GM23248 (cell line): ENCODE data around the gene DES. TPM values are rescaled to one million over a fixed set of nuclear protein-coding genes. Genes with fewer than 3 reads are reported as not detected.
A peak's percentile ranks its signal among the peaks of the same experiment; 100 is the strongest.

Experiments used
- DNase-seq: peaks from one replicate; pipeline ENCODE4 v3.0.0-alpha.2; 2015
- H2AFZ ChIP-seq: fragments of 200-600 bp; sonication (generic); 2 replicates; pipeline ENCODE4 v1.6.1; 2016; ENCODE audit warnings: antibody characterized with exemption
- H3F3A ChIP-seq: fragments of 200-600 bp; sonication (generic); 2 replicates; pipeline ENCODE4 v1.6.1; 2016; ENCODE audit warnings: mild to moderate bottlenecking, antibody characterized with exemption, mixed run types; ENCODE audit not compliant: insufficient read depth
- H3K27ac ChIP-seq: fragments of 200-600 bp; sonication (generic); 2 replicates; pipeline ENCODE4 v1.5.1; 2016; ENCODE audit warnings: mild to moderate bottlenecking
- H3K27me3 ChIP-seq: fragments of 200-600 bp; sonication (generic); replicated peaks from 2 replicates; pipeline ENCODE4 v1.6.1; 2016; ENCODE audit warnings: mild to moderate bottlenecking; ENCODE audit not compliant: insufficient read depth
- H3K36me3 ChIP-seq: fragments of 200-600 bp; sonication (generic); 2 replicates; pipeline ENCODE4 v1.6.1; 2016; ENCODE audit warnings: low read depth, mild to moderate bottlenecking
- H3K4me1 ChIP-seq: fragments of 200-600 bp; sonication (generic); 2 replicates; pipeline ENCODE4 v1.6.1; 2016; ENCODE audit warnings: mild to moderate bottlenecking; ENCODE audit not compliant: insufficient read depth
- H3K4me2 ChIP-seq: fragments of 200-600 bp; sonication (generic); one replicate; pipeline ENCODE4 v1.6.1; 2016; ENCODE audit warnings: mild to moderate bottlenecking; ENCODE audit not compliant: unreplicated experiment
- H3K4me3 ChIP-seq: fragments of 200-600 bp; sonication (generic); 2 replicates; pipeline ENCODE4 v1.5.1; 2016; ENCODE audit warnings: mild to moderate bottlenecking
- H3K79me2 ChIP-seq: fragments of 200-600 bp; sonication (generic); 2 replicates; pipeline ENCODE4 v1.6.1; 2016; ENCODE audit warnings: mild to moderate bottlenecking; ENCODE audit not compliant: insufficient read depth
- H3K9ac ChIP-seq: fragments of 200-600 bp; sonication (generic); 2 replicates; pipeline ENCODE4 v1.6.1; 2016; ENCODE audit warnings: mild to moderate bottlenecking
- H3K9me2 ChIP-seq: fragments of 200-600 bp; sonication (generic); 2 replicates; pipeline ENCODE4 v1.6.1; 2016; ENCODE audit warnings: mixed run types, mild to moderate bottlenecking, moderate library complexity; ENCODE audit not compliant: insufficient read depth
- H3K9me3 ChIP-seq: fragments of 200-600 bp; sonication (generic); one replicate; pipeline ENCODE4 v1.6.1; 2017; ENCODE audit warnings: low read depth
- H4K20me1 ChIP-seq: fragments of 200-600 bp; sonication (generic); 2 replicates; pipeline ENCODE4 v1.6.0; 2016; ENCODE audit not compliant: insufficient read depth
- EZH2 ChIP-seq: fragments of 200-600 bp; sonication (generic); IDR thresholded peaks from 2 replicates; pipeline ENCODE4 v1.6.1; 2018; ENCODE audit warnings: antibody characterized with exemption, mild to moderate bottlenecking; ENCODE audit not compliant: insufficient read depth, poor library complexity, severe bottlenecking
- EZH2phosphoT487 ChIP-seq: fragments of 200-600 bp; sonication (generic); IDR thresholded peaks from 2 replicates; pipeline ENCODE4 v1.6.1; 2018; ENCODE audit warnings: antibody characterized with exemption, moderate library complexity, mild to moderate bottlenecking, low read depth; ENCODE audit not compliant: insufficient read depth
- WGBS, 2 experiments: methylation state at CpG; one replicate each; pipeline ENCODE4 v1.1.6; 2015 to 2017; ENCODE audit warnings: low lambda C conversion rate in 2 of 2, low coverage in 1 of 2; ENCODE audit errors: missing lambda C conversion rate in 2 of 2; 5-methylcytosine and 5-hydroxymethylcytosine counted together
- in situ Hi-C: fragments of 300-500 bp; cut with MboI; formaldehyde crosslinking; loops from 2 replicates; pipeline ENCODE4 v1.15.0; 2020
- polyA plus RNA-seq: library from polyadenylated mRNA; unstranded; fragments of >200 nt; fragmentation: Nextera tagmentation; extraction: Ambion mirVana; gene quantifications from 2 replicates; pipeline ENCODE4 v1.2.1, GENCODE V29; 2016
- total RNA-seq: library from RNA; depleted of rRNA; stranded (reverse); fragments of >200 nt; shearing (Covaris generic); gene quantifications from 2 replicates; pipeline ENCODE4 v1.2.3, GENCODE V29; 2014

Gene DES
- total and polyA plus RNA-seq, 2 experiments from 2014 or later = 1.1 to 2.7 TPM

DNA sequence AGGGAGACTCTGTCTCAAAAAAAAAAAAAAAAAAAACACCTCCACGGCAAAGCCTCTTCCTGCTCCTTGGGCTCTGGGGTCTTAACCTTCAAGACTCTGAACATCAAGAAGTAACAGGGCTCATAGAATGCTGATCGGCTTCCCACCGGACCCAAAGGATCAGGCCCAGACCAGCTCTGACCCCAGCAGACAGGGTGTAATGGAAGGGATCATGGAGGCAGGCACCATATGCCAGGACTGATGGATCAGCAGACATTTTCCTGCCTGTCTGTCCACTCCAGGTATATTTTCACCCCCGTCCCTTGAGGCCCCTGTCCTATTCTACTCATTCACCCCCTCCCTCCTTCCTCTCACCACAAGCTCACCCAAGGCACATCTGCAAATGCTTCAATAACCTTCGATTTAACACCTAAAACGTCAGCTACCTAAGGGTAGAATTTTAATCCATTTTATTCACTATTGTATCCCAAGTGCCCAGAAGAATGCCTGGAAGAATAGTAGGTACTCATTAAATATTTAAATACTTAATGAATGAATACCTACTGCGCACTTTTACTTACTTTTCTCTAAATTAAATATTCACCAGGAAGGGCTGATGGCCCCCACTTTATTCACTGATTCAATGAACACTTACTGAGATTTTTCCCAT is 11.9 kb downstream of the DES start:
- 86 to 92% methylated on average over 7 of the region's 7 CpGs for WGBS, 2 experiments
- in situ Hi-C loops = no loop called here
- TF ChIP-seq EZH2phosphoT487 = no peak
- TF ChIP-seq EZH2 = no peak

DNA sequence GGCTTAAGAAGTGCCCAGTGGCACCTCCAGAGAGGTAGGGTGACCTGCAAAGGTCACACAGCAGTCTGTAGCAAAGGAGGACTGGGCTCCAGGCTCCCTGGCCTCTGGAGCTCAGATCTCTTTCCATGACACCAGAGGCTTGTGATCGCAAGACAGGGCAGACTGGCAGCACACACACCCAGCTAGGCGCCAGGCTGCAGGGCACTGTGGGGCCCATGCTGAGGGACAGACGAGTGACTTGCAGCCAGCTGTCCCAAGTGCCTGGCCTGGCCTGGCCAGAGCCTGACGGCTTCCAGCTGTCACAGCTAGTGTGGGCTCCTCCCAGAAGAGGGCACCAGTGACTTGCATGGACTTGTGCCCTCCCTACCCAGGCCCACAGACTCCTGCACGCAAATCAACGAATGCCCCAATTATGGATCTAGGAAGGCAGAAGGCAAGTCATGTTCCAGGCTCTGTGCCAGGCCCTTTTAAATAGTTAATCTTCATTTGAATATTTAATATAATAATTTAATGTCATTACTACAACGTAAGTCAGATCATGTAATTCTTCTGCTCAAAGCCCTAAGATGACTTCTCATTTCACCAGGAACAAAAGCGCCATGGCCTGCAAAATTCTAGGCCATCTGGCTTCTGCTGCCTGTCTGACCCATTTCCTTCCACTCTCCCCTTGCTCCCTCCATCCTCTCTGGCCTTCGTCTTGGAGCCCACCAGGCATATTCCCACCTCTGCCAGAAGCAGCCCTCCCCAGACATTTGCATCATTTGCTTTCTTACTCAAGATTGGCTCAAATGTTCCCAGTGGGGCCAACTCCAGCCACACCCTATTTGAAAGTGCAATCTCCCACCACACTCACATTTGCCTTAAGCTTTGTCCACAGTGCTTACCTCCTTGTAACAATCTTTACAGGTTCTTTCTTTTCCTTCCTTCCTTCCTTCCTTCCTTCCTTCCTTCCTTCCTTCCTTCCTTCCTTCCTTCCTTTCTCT is 12.7 kb downstream of the DES start:
- in situ Hi-C loops = no loop called here
- DNase-seq = peak; percentile 24
- H3K9me2 ChIP-seq = no peaks in the 10 kb centered on the region
- WGBS, 2 experiments = 81 to 88% methylated on average over 9 of the region's 9 CpGs
- H3K36me3 ChIP-seq = no peaks in the 10 kb centered on the region
- no peaks in the 10 kb centered on the region for H3F3A ChIP-seq
- no peak overlapping the region for H2AFZ ChIP-seq
- TF ChIP-seq EZH2 (no peak), EZH2phosphoT487 (no peak)
- no peaks in the 10 kb centered on the region for H3K4me1 ChIP-seq
- no peaks in the 10 kb centered on the region for H4K20me1 ChIP-seq
- no peak overlapping the region for H3K9ac ChIP-seq
- no peak overlapping the region for H3K4me2 ChIP-seq
- H3K9me3 ChIP-seq = no peaks in the 10 kb centered on the region
- no peak overlapping the region for H3K4me3 ChIP-seq
- H3K27ac ChIP-seq = no peak overlapping the region
- H3K27me3 ChIP-seq = no peaks in the 10 kb centered on the region
- no peaks in the 10 kb centered on the region for H3K79me2 ChIP-seq

More for the DNA sequence above, 11.9 kb downstream of the DES start:
- Histone ChIP-seq H2AFZ (no peak overlapping the region), H3K9ac (no peak overlapping the region), H3K79me2 (no peaks in the 10 kb centered on the region), H3K9me2 (no peaks in the 10 kb centered on the region), H3K36me3 (no peaks in the 10 kb centered on the region), H3K4me1 (no peaks in the 10 kb centered on the region), H4K20me1 (no peaks in the 10 kb centered on the region), H3K4me2 (no peak overlapping the region), H3K9me3 (no peaks in the 10 kb centered on the region), H3K27me3 (no peaks in the 10 kb centered on the region), H3K27ac (no peak overlapping the region), H3K4me3 (no peak overlapping the region), H3F3A (no peaks in the 10 kb centered on the region)
- no peak for DNase-seq

DNA sequence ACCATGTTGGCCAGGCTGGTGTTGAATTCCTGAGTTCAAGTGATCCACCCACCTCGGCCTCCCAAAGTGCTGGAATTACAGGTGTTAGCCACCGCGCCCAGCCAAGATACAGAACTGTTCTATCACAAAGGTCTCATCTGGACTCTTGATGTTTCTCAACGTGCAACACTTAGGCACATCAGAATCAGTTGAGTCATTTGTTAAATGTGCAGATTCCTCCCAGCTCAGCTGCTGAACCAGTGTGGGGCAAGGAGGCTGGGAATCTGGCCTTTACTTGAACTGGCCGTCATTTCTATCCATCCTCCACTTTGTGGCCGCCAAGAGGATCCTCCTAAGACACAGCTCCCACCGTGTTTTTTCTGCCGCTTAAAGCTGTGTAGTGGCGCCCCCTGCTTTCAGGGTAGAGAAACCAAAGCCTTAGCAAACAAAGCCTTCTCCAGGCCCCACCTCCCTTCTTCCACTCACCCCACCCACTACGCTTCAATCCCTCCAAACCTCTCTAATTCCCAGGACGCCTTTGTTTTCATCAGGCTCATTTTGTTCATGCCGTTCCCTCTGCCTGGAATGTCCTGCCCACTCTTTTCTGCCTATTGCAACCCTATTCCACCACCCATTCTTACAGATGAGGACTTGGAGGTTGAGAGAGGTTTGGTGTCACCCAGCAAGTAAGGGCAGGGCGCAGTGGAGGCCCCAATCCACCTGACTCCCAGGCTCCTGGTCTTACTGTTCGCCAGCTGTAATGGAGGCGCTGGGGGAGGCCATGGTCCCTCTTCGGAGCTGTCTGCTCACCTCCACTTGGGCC is 15.7 kb downstream of the DES start:
- Histone ChIP-seq H3K4me1 (no peaks in the 10 kb centered on the region), H3K9me2 (no peaks in the 10 kb centered on the region), H3K27ac (no peak overlapping the region), H3K4me3 (no peak overlapping the region), H3K9ac (no peak overlapping the region), H2AFZ (peak overlapping the region; percentile 5; the same call in 1 of the 2 replicates), H3K4me2 (no peak overlapping the region), H3K9me3 (no peaks in the 10 kb centered on the region), H3F3A (no peaks in the 10 kb centered on the region), H3K79me2 (no peaks in the 10 kb centered on the region), H4K20me1 (no peaks in the 10 kb centered on the region), H3K36me3 (no peaks in the 10 kb centered on the region), H3K27me3 (no peaks in the 10 kb centered on the region)
- DNase-seq = peak; percentile 79
- in situ Hi-C loops = no loop called here
- TF ChIP-seq EZH2phosphoT487 (no peak), EZH2 (no peak)
- 72 to 73% methylated on average over 16 of the region's 16 CpGs for WGBS, 2 experiments

DNA sequence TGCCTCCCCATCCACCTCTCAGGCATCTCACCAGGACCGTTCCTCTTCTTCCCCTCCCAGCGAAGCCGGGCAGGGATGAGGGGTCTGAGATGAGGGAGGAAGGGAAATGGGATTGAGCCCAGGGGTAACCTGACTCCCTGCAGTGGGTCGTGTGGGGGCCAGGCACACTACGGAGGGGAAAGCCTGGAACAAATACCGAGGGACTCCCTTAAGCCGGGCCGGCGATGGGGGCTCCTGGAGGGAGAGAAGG is 16.2 kb downstream of the DES start:
- Histone ChIP-seq H4K20me1 (no peaks in the 10 kb centered on the region), H2AFZ (peak overlapping the region; percentile 5; the same call in 1 of the 2 replicates), H3K9me3 (no peaks in the 10 kb centered on the region), H3K9me2 (no peaks in the 10 kb centered on the region), H3K36me3 (no peaks in the 10 kb centered on the region), H3K4me1 (no peaks in the 10 kb centered on the region), H3F3A (no peaks in the 10 kb centered on the region), H3K4me3 (no peak overlapping the region), H3K27ac (no peak overlapping the region), H3K79me2 (no peaks in the 10 kb centered on the region), H3K4me2 (no peak overlapping the region), H3K9ac (no peak overlapping the region), H3K27me3 (no peaks in the 10 kb centered on the region)
- 50 to 56% methylated on average over 7 to 9 of the region's 9 CpGs for WGBS, 2 experiments
- TF ChIP-seq EZH2phosphoT487 (no peak), EZH2 (no peak)
- no peak for DNase-seq
- in situ Hi-C loops = no loop called here
